Stimulated activated naive CD8-positive, alpha-beta T cell treated with anti-CD3 and anti-CD28 coated beads, Interleukin-15, Interleukin-2, amounts not matched to agents 100 ng/mL and 50 ng/mL, for 24 hours (primary cell): ENCODE measurements around the gene ZNF100.
"Not testable (repeated sequence)": the region's sequence is repeated elsewhere in the genome, so short reads cannot be mapped to it uniquely, and the experiment has no call there.

Experiments used
- H3K27ac Mint-ChIP-seq: one replicate; pipeline ENCODE4 v1.8.0; 2021; ENCODE audit warnings: mild to moderate bottlenecking, mixed read lengths
- H3K27me3 Mint-ChIP-seq: one replicate; pipeline ENCODE4 v1.8.0; 2021; ENCODE audit warnings: mixed read lengths
- H3K36me3 Mint-ChIP-seq: one replicate; pipeline ENCODE4 v1.8.0; 2021; ENCODE audit warnings: low read depth, mixed read lengths
- H3K4me1 Mint-ChIP-seq: one replicate; pipeline ENCODE4 v1.8.0; 2021; ENCODE audit warnings: low read depth, mixed read lengths
- H3K4me3 Mint-ChIP-seq: one replicate; pipeline ENCODE4 v1.8.0; 2021; ENCODE audit warnings: mild to moderate bottlenecking, mixed read lengths
- H3K9me3 Mint-ChIP-seq: one replicate; pipeline ENCODE4 v1.8.0; 2021; ENCODE audit warnings: mixed read lengths

Gene ZNF100

GRCh38 chr19:21680671-21681070 is 86.7 kb downstream of the ZNF100 start:
- Mint-ChIP-seq H3K36me3 (no peaks in the 10 kb centered on the region), H3K9me3 (peaks cover 5% of the 10 kb centered on the region), H3K27me3 (no peaks in the 10 kb centered on the region), H3K4me3 (no peak overlapping the region), H3K27ac (no peak overlapping the region), H3K4me1 (no peaks in the 10 kb centered on the region)

GRCh38 chr19:21680026-21680425 is 87.4 kb downstream of the ZNF100 start:
- H3K9me3 Mint-ChIP-seq = peaks cover 5% of the 10 kb centered on the region

DNA sequence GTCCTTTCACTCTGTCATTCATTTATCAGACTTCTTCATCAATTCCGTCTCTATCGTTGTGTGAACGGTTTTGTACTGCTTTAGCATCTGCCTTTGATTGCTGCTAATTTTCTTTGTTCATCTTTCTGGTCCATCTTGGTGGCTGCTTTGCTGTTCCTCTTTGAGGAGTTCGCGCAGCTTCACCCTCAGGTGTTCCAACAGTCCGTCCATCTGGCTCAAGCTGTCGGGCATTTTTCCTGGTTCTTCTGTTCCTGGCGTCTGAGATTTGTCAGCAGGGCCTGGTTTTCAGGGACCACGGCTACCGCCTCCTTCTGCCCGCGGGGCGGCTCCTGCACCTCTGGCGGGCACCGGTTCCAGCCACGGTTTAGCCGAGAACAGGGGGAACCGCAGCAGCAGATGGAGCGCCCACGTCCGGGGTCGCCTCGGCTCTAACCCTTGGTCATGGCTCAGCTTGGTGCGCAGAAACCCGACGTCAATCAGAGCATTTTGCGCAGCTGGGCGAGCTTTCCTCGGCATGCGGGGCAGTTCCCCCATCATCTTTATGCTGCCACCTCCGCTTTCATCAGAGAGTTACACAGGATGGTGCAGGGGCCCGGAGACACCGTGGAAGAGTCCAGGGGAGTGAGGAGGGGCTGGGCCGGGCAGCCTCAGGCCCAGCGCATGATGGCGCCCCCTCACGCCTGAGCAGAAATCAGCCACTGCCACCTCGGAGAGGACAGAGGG is 89.5 kb downstream of the ZNF100 start:
- Mint-ChIP-seq H3K4me3 (peak overlapping the region; percentile 40), H3K27me3 (no peaks in the 10 kb centered on the region), H3K27ac (no peak overlapping the region), H3K9me3 (peaks cover 5% of the 10 kb centered on the region), H3K36me3 (no peaks in the 10 kb centered on the region), H3K4me1 (no peaks in the 10 kb centered on the region)

More at GRCh38 chr19:21680026-21680425, 87.4 kb downstream of the ZNF100 start:
- H3K36me3 Mint-ChIP-seq = no peaks in the 10 kb centered on the region
- no peaks in the 10 kb centered on the region for H3K27me3 Mint-ChIP-seq
- no peaks in the 10 kb centered on the region for H3K4me1 Mint-ChIP-seq
- H3K4me3 Mint-ChIP-seq = no peak overlapping the region
- no peak overlapping the region for H3K27ac Mint-ChIP-seq

DNA sequence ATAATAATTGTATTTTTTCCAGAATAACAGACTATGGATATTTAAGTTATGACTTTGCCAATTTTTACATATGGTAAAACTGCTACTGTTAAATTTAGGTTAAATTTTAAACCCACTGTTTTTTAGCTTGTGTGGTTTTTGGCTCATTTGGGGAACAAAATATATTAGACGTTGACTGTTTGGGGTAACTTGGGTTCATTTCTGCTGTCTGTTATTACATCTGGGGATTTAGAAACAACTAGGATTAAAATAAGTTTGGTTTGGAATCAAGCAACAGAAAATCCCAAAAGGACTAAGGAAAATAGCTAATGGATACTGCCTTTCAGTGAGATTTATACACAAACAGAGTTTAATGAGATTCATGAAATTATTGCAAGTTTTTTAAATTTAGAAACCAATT is 92.9 kb downstream of the ZNF100 start:
- no peaks in the 10 kb centered on the region for H3K4me1 Mint-ChIP-seq
- no peaks in the 10 kb centered on the region for H3K9me3 Mint-ChIP-seq
- H3K27me3 Mint-ChIP-seq = peaks cover 3% of the 10 kb centered on the region
- no peaks in the 10 kb centered on the region for H3K36me3 Mint-ChIP-seq
- H3K27ac Mint-ChIP-seq = no peak overlapping the region
- no peak overlapping the region for H3K4me3 Mint-ChIP-seq

- not testable (repeated sequence) for H3K27me3 Mint-ChIP-seq, H3K36me3 Mint-ChIP-seq, H3K4me1 Mint-ChIP-seq, H3K9me3 Mint-ChIP-seq, H3K4me3 Mint-ChIP-seq, H3K27ac Mint-ChIP-seq
These were observed 93.9 kb downstream of the ZNF100 start for GRCh38 chr19:21673479-21673878.
